Astrocyte of the cerebellum (primary cell): ENCODE results near the gene COBLL1.

Experiments used
- DNase-seq: peaks from one replicate; pipeline ENCODE4 v3.0.0-alpha.2; 2011; ENCODE audit warnings: low read depth
- H3K4me3 ChIP-seq: 2 replicates; pipeline ENCODE4 v1.5.1; 2011; ENCODE audit warnings: mild to moderate bottlenecking, low read depth, low read length, moderate library complexity
- CTCF ChIP-seq: IDR thresholded peaks from 2 replicates; pipeline ENCODE4 v1.5.1; 2012; ENCODE audit warnings: low read length, low read depth, moderate library complexity, mild to moderate bottlenecking; ENCODE audit errors: missing control alignments
- in situ Hi-C: cut with HindIII; loops from 2 replicates; pipeline ENCODE4 v1.10.0; 2017; ENCODE audit warnings: low sequenced_read_pairs

COBLL1 gene

GRCh38 chr2:164843346-164843911 is 1.8 kb upstream of the COBLL1 start:
- no peak overlapping the region for H3K4me3 ChIP-seq
- DNase-seq, result no peak
- in situ Hi-C loops, result no loop called here
- TF ChIP-seq CTCF, result no peak

- TF ChIP-seq CTCF, result no peak
- in situ Hi-C loops, result no loop called here
- no peak overlapping the region for H3K4me3 ChIP-seq
- DNase-seq, result no peak
These were observed 972 bp upstream of the COBLL1 start for GRCh38 chr2:164842624-164842966.

GRCh38 chr2:164840930-164841718 is 499 bp downstream of the COBLL1 start:
- in situ Hi-C loops, result no loop called here
- DNase-seq, result peak; percentile 11
- TF ChIP-seq CTCF, result peak; percentile 25
- H3K4me3 ChIP-seq, result peak overlapping the region; percentile 80

- DNase-seq, result no peak
- H3K4me3 ChIP-seq, result peak overlapping the region; percentile 80
- in situ Hi-C loops, result no loop called here
- TF ChIP-seq CTCF, result no peak
These were observed 1.1 kb downstream of the COBLL1 start for GRCh38 chr2:164840458-164840929.

GRCh38 chr2:164839914-164840457 is 1.6 kb downstream of the COBLL1 start:
- peak; percentile 32 for DNase-seq
- in situ Hi-C loops, result no loop called here
- H3K4me3 ChIP-seq, result peak overlapping the region; percentile 80
- TF ChIP-seq CTCF, result no peak

- in situ Hi-C loops, result no loop called here
- TF ChIP-seq CTCF, result no peak
- DNase-seq, result no peak
- no peak overlapping the region for H3K4me3 ChIP-seq
These were observed 3.8 kb downstream of the COBLL1 start for GRCh38 chr2:164837807-164838206.
